B cell (primary cell): ENCODE results near the gene SCN3B. TPM values are rescaled to one million over a fixed set of nuclear protein-coding genes. Genes with fewer than 3 reads are reported as not detected.

ENCODE experiments used
- ATAC-seq: fragments of 200-7000 bp; cut with Tn5 transposase; one replicate; pipeline ENCODE4 v1.10.0; 2021; ENCODE audit warnings: low read depth, mild to moderate bottlenecking, moderate number of reproducible peaks, moderate library complexity
- CTCF ChIA-PET: fragments of 350-600 bp; sonication (Branson Sonifier 250); formaldehyde crosslinking; loops from one replicate; lab custom pipeline; 2021; ENCODE audit warnings: antibody characterized with exemption, inconsistent platforms; lab: Charles Lee
- POLR2A ChIA-PET: fragments of 350-600 bp; sonication (Branson Sonifier 250); formaldehyde crosslinking; loops from one replicate; lab custom pipeline; 2021; ENCODE audit warnings: antibody characterized with exemption; lab: Charles Lee
- DNase-seq: peaks from one replicate; pipeline ENCODE4 v3.0.0; 2013
- H2AFZ ChIP-seq: 2 replicates; pipeline ENCODE4 v1.6.1; 2012; ENCODE audit warnings: mild to moderate bottlenecking, low read depth, low read length; ENCODE audit not compliant: insufficient read depth, poor library complexity, severe bottlenecking
- H3K27ac ChIP-seq, 2 donors: 1 replicate in 1 of 2; 2 replicates in 1 of 2; pipeline ENCODE4 v1.5.1; 2012 to 2013; ENCODE audit warnings: low read length in 2 of 2, mild to moderate bottlenecking in 2 of 2, moderate library complexity in 1 of 2
- H3K27me3 ChIP-seq, 4 experiments: fragments of 200-600 bp in 1 of 4; sonication (generic) in 1 of 4; replicated peaks in 1 of 4; 1 replicate in 2 of 4; 2 replicates in 2 of 4; pipeline versions ENCODE4 v1.6.1 to v1.7.0; 2013 to 2016; ENCODE audit warnings: low read length in 3 of 4, mild to moderate bottlenecking in 2 of 4, mixed read lengths in 1 of 4, moderate library complexity in 1 of 4; ENCODE audit not compliant: insufficient read depth in 4 of 4, control insufficient read depth in 3 of 4; ENCODE audit errors: control extremely low read depth in 1 of 4
- H3K36me3 ChIP-seq, 2 experiments: replicated peaks in 1 of 2; 1 replicate in 1 of 2; 2 replicates in 1 of 2; pipeline versions ENCODE4 v1.6.1 to v1.7.1; 2013; ENCODE audit warnings: low read length in 1 of 2; ENCODE audit not compliant: insufficient read depth in 2 of 2, control insufficient read depth in 1 of 2; ENCODE audit errors: control extremely low read depth in 1 of 2, extremely low read depth in 1 of 2
- H3K4me1 ChIP-seq, 2 donors: fragments of 200-600 bp in 1 of 2; sonication (generic) in 1 of 2; 1 replicate in 1 of 2; 2 replicates in 1 of 2; pipeline versions ENCODE4 v1.5.1 to v1.6.1; 2013 to 2017; ENCODE audit warnings: low read length in 2 of 2; ENCODE audit not compliant: control insufficient read depth in 2 of 2, insufficient read depth in 2 of 2
- H3K4me2 ChIP-seq: replicated peaks from 2 replicates; pipeline ENCODE3; 2012; ENCODE audit warnings: mild to moderate bottlenecking, low read depth, low read length; ENCODE audit not compliant: poor library complexity, severe bottlenecking
- H3K4me3 ChIP-seq, 5 experiments: fragments of 200-600 bp in 1 of 5; sonication (generic) in 1 of 5; 1 replicate in 3 of 5; 2 replicates in 2 of 5; pipeline versions ENCODE4 v1.5.1 to v1.7.0; 2011 to 2016; ENCODE audit warnings: low read length in 4 of 5, mild to moderate bottlenecking in 4 of 5, low read depth in 2 of 5, control low read depth in 1 of 5, moderate library complexity in 1 of 5; ENCODE audit not compliant: insufficient read depth in 1 of 5; ENCODE audit errors: control extremely low read depth in 1 of 5, extremely low read depth in 1 of 5
- H3K79me2 ChIP-seq: fragments of 200-600 bp; sonication (generic); one replicate; pipeline ENCODE4 v1.6.0; 2016; ENCODE audit warnings: low read length; ENCODE audit not compliant: control insufficient read depth, insufficient read depth
- H3K9ac ChIP-seq: fragments of 200-600 bp; sonication (generic); 2 replicates; pipeline ENCODE4 v1.6.1; 2017; ENCODE audit warnings: mild to moderate bottlenecking, low read length, moderate library complexity
- H3K9me3 ChIP-seq, 3 donors: one replicate each; pipeline versions ENCODE4 v1.6.1 to v1.7.1; 2013; ENCODE audit warnings: low read length in 2 of 3; ENCODE audit not compliant: control insufficient read depth in 2 of 3, insufficient read depth in 1 of 3; ENCODE audit errors: control extremely low read depth in 1 of 3
- H4K20me1 ChIP-seq: 2 replicates; pipeline ENCODE4 v1.6.0; 2012; ENCODE audit warnings: mild to moderate bottlenecking, low read length; ENCODE audit not compliant: insufficient read depth, control insufficient read depth, poor library complexity, severe bottlenecking
- H3K27ac Mint-ChIP-seq: one replicate; pipeline ENCODE4 v1.8.0; 2021; ENCODE audit warnings: mixed read lengths
- H3K27me3 Mint-ChIP-seq: one replicate; pipeline ENCODE4 v1.8.0; 2021; ENCODE audit warnings: mixed read lengths
- H3K4me1 Mint-ChIP-seq: one replicate; pipeline ENCODE4 v1.8.0; 2021; ENCODE audit warnings: mixed read lengths
- H3K4me3 Mint-ChIP-seq: one replicate; pipeline ENCODE4 v1.8.0; 2021; ENCODE audit warnings: mixed read lengths
- H3K9me3 Mint-ChIP-seq: one replicate; pipeline ENCODE4 v1.8.0; 2022; ENCODE audit warnings: mixed read lengths; ENCODE audit not compliant: insufficient read depth
- CTCF ChIP-seq: fragments of 200-600 bp; IDR thresholded peaks from one replicate; pipeline ENCODE4 v1.8.0; 2022; ENCODE audit warnings: antibody characterized with exemption, mild to moderate bottlenecking
- EZH2 ChIP-seq: IDR thresholded peaks from 2 replicates; pipeline ENCODE4 v1.6.1; 2012; ENCODE audit warnings: borderline replicate concordance, low read depth, mild to moderate bottlenecking, moderate library complexity, low read length; ENCODE audit not compliant: insufficient read depth, poor library complexity, severe bottlenecking
- WGBS: methylation state at CpG from one replicate; pipeline ENCODE4 v1.1.5; 2013; ENCODE audit warnings: missing lambda C conversion rate; ENCODE audit not compliant: insufficient coverage; 5-methylcytosine and 5-hydroxymethylcytosine counted together
- intact Hi-C: fragments of 100-400 bp; cut with micrococcal nuclease; formaldehyde crosslinking; loops from one replicate; pipeline ENCODE4 v1.10.0; 2022
- polyA plus RNA-seq: library from polyadenylated mRNA; depleted of rRNA; stranded (reverse); fragments of >200 nt; gene quantifications from 2 replicates; pipeline ENCODE4 v1.2.3, GENCODE V29; 2012
- total RNA-seq, 2 donors: library from RNA; stranded (reverse); fragments of 120-200 nt in 1 of 2; gene quantifications; 1 replicate in 1 of 2; 2 replicates in 1 of 2; pipeline versions ENCODE4 v1.2.3 to v1.2.4, GENCODE V29; 2013 to 2022

Gene SCN3B
- total and polyA plus RNA-seq, 2 donors (not counting 1 experiment from before 2014, with no cell fraction given): not detected

- Mint-ChIP-seq H3K4me3 (no peak overlapping the region), H3K4me1 (peaks cover 18% of the 10 kb centered on the region), H3K9me3 (no peaks in the 10 kb centered on the region), H3K27me3 (no peaks in the 10 kb centered on the region), H3K27ac (no peak overlapping the region)
- 24% methylated on average over 25 of the region's 25 CpGs for WGBS
- ATAC-seq: peak; percentile 93
- H3K4me2 ChIP-seq: peak overlapping the region; percentile 38
- ChIA-PET POLR2A (no interaction called here), CTCF (interaction anchor here (0.6 to 4.0 kb wide), 23 partner anchors 9 to 749 kb away, joined by 3 to 40 read pairs (median 4); no protein-coding TSS in a partner anchor)
- H3K9ac ChIP-seq: no peak overlapping the region
- peaks cover 9 to 16% of the 10 kb centered on the region in 2 donors for H3K4me1 ChIP-seq
- H3K9me3 ChIP-seq: no peaks in the 10 kb centered on the region
- H3K27ac ChIP-seq: no peak overlapping the region
- H3K4me3 ChIP-seq: no peak overlapping the region
- H2AFZ ChIP-seq: peak overlapping the region; percentile 17
- H3K79me2 ChIP-seq: no peaks in the 10 kb centered on the region
- H3K36me3 ChIP-seq: no peaks in the 10 kb centered on the region
- TF ChIP-seq EZH2: no peak
- peak; percentile 94 for TF ChIP-seq CTCF
- peak; percentile 74 for DNase-seq
- intact Hi-C loops: loop anchor here (1.0 kb wide), 2 partner anchors 127 to 131 kb away; no protein-coding TSS in a partner anchor
- no peaks in the 10 kb centered on the region for H3K27me3 ChIP-seq
- no peaks in the 10 kb centered on the region for H4K20me1 ChIP-seq
Observed at GRCh38 chr11:123580557-123581275, 73.7 kb downstream of the SCN3B start.

GRCh38 chr11:123580137-123580536 lies 74.3 kb downstream of the SCN3B start:
- intact Hi-C loops: loop anchor here (1.0 kb wide), 2 partner anchors 127 to 131 kb away; no protein-coding TSS in a partner anchor
- DNase-seq (no peak), ATAC-seq (no peak)
- Mint-ChIP-seq H3K27ac (no peak overlapping the region), H3K9me3 (no peaks in the 10 kb centered on the region), H3K4me1 (peaks cover 18% of the 10 kb centered on the region), H3K4me3 (no peak overlapping the region), H3K27me3 (no peaks in the 10 kb centered on the region)
- H3K4me2 ChIP-seq: no peak overlapping the region
- H3K36me3 ChIP-seq: no peaks in the 10 kb centered on the region
- TF ChIP-seq CTCF (no peak), EZH2 (no peak)
- ChIA-PET CTCF (interaction anchor here (0.6 to 4.0 kb wide), 19 partner anchors 8 to 750 kb away, joined by 3 to 40 read pairs (median 4); no protein-coding TSS in a partner anchor), POLR2A (no interaction called here)
- 98% methylated on average over 6 of the region's 6 CpGs for WGBS
- H3K9me3 ChIP-seq: no peaks in the 10 kb centered on the region
- no peaks in the 10 kb centered on the region for H3K79me2 ChIP-seq
- no peaks in the 10 kb centered on the region for H4K20me1 ChIP-seq
- H2AFZ ChIP-seq: peak overlapping the region; percentile 17
- no peak overlapping the region for H3K9ac ChIP-seq
- H3K4me1 ChIP-seq: peaks cover 9 to 16% of the 10 kb centered on the region in 2 donors
- no peaks in the 10 kb centered on the region for H3K27me3 ChIP-seq
- no peak overlapping the region for H3K27ac ChIP-seq
- no peak overlapping the region for H3K4me3 ChIP-seq
